ENCODE data around the gene PCDHB14.
"Not testable (repeated sequence)": the region's sequence is repeated elsewhere in the genome, so short reads cannot be mapped to it uniquely, and the experiment has no call there.

GRCh38 chr5:141177577-141178191 is 45.5 kb upstream of the PCDHB14 start, which contains the start of gene PCDHB8:
- TF ChIP-seq CTCF, EZH2 (IDR thresholded peaks at IDR 0.05): not testable (repeated sequence)

Data from neural progenitor cell (in vitro differentiated cells).